HCT116 (cell line): Measurements from ENCODE around the gene HPS5. TPM values are rescaled to one million over a fixed set of nuclear protein-coding genes. Genes with fewer than 3 reads are reported as not detected.

Experiments
- ATAC-seq: fragments of 200-7000 bp; cut with Tn5 transposase; 2 replicates; pipeline ENCODE4 v1.9.1; 2020; ENCODE audit warnings: mild to moderate bottlenecking, moderate library complexity
- BruUV-seq: library from RNA; stranded (reverse); fragments of 400-500 nt; replicated peaks from 2 replicates; lab custom pipeline; 2021; lab: Mats Ljungman, UMichigan
- CTCF ChIA-PET: fragments of 300-600 bp; sonication (Branson Sonifier 250); formaldehyde crosslinking; loops from one replicate; lab custom pipeline; 2021; ENCODE audit warnings: antibody characterized with exemption; lab: Charles Lee
- POLR2A ChIA-PET: fragments of 300-600, 350-600 bp; sonication (Branson Sonifier 250); formaldehyde crosslinking; loops from one replicate; lab custom pipeline; 2021; ENCODE audit warnings: antibody characterized with exemption; lab: Charles Lee
- RAD21 ChIA-PET, 2 experiments: fragments of 300-600 bp; sonication (Branson Sonifier 250); formaldehyde crosslinking; loops; one replicate each; lab custom pipeline; 2023; ENCODE audit warnings: low total read pairs in 2 of 2; ENCODE audit not compliant: uncharacterized antibody in 2 of 2, unreplicated experiment in 2 of 2, low non-redundant PET in 1 of 2; lab: Charles Lee
- DNase-seq: peaks from one replicate; pipeline ENCODE4 v3.0.0-alpha.2; 2010; ENCODE audit warnings: low read depth, low spot score
- H2AFZ ChIP-seq: fragments of 200-600 bp; shearing (Covaris generic), sonication (generic); 2 replicates; pipeline ENCODE4 v1.6.1; 2017; ENCODE audit warnings: low read depth, mixed run types, mixed read lengths, antibody characterized with exemption, low read length; ENCODE audit not compliant: poor library complexity, severe bottlenecking
- H3K27ac ChIP-seq: 2 replicates; pipeline ENCODE4 v1.5.1; 2012; ENCODE audit warnings: low read depth, low read length
- H3K27me3 ChIP-seq: fragments of 200-600 bp; sonication (generic); 2 replicates; pipeline ENCODE4 v1.6.1; 2016; ENCODE audit warnings: mixed run types, low read length, mixed read lengths; ENCODE audit not compliant: insufficient read depth
- H3K36me3 ChIP-seq, 2 experiments: fragments of 200-500 bp in 1 of 2; fragments of 200-600 bp in 1 of 2; sonication (Bioruptor generic) in 1 of 2; sonication (generic) in 1 of 2; 2 replicates each; pipeline versions ENCODE4 v1.5.1 to v1.6.1; 2014 to 2016; ENCODE audit warnings: low read length in 2 of 2, inconsistent platforms in 1 of 2, mixed read lengths in 1 of 2, mixed run types in 1 of 2; ENCODE audit not compliant: insufficient read depth in 2 of 2, control insufficient read depth in 1 of 2
- H3K4me1 ChIP-seq, 2 experiments: fragments of 200-600 bp in 1 of 2; sonication (generic) in 1 of 2; 2 replicates each; pipeline versions ENCODE4 v1.5.1 to v1.6.1; 2012 to 2017; ENCODE audit warnings: low read length in 2 of 2, inconsistent platforms in 1 of 2, mild to moderate bottlenecking in 1 of 2, mixed read lengths in 1 of 2, mixed run types in 1 of 2, moderate library complexity in 1 of 2; ENCODE audit not compliant: insufficient read depth in 2 of 2, control insufficient read depth in 1 of 2
- H3K4me2 ChIP-seq: fragments of 200-600 bp; sonication (generic); 2 replicates; pipeline ENCODE4 v1.6.1; 2017; ENCODE audit warnings: mixed run types, low read length, mixed read lengths
- H3K4me3 ChIP-seq, 2 experiments: fragments of 200-600 bp in 1 of 2; sonication (generic) in 1 of 2; replicated peaks in 1 of 2; 2 replicates each; pipeline ENCODE4 v1.5.1; 2011 to 2016; ENCODE audit warnings: low read length in 2 of 2, control low read depth in 1 of 2, low read depth in 1 of 2, mild to moderate bottlenecking in 1 of 2, mixed read lengths in 1 of 2, mixed run types in 1 of 2
- H3K79me2 ChIP-seq: fragments of 200-600 bp; sonication (generic); 2 replicates; pipeline ENCODE4 v1.6.1; 2017; ENCODE audit warnings: mild to moderate bottlenecking, mixed run types, low read length, moderate library complexity, mixed read lengths; ENCODE audit not compliant: insufficient read depth
- H3K9ac ChIP-seq: fragments of 200-600 bp; sonication (generic); 2 replicates; pipeline ENCODE4 v1.6.1; 2016; ENCODE audit warnings: low read length, mixed read lengths
- H3K9me2 ChIP-seq: fragments of 200-600 bp; sonication (generic), shearing (Covaris generic); 2 replicates; pipeline ENCODE4 v1.6.1; 2017; ENCODE audit warnings: mixed run types, mild to moderate bottlenecking, moderate library complexity; ENCODE audit not compliant: insufficient read depth
- H3K9me3 ChIP-seq, 2 experiments: fragments of 200-500 bp in 1 of 2; fragments of 200-600 bp in 1 of 2; sonication (Bioruptor generic) in 1 of 2; sonication (generic) in 1 of 2; 2 replicates each; pipeline ENCODE4 v1.6.1; 2014 to 2017; ENCODE audit warnings: low read length in 2 of 2, mixed read lengths in 2 of 2, inconsistent platforms in 1 of 2, low read depth in 1 of 2, mild to moderate bottlenecking in 1 of 2, mixed run types in 1 of 2, moderate library complexity in 1 of 2; ENCODE audit not compliant: control insufficient read depth in 1 of 2, insufficient read depth in 1 of 2
- H4K20me1 ChIP-seq: fragments of 200-600 bp; sonication (generic), shearing (Covaris generic); 2 replicates; pipeline ENCODE4 v1.6.1; 2017; ENCODE audit warnings: mixed run types, mild to moderate bottlenecking, moderate library complexity; ENCODE audit not compliant: insufficient read depth
- FOSL1 ChIP-seq: IDR thresholded peaks from 2 replicates; pipeline ENCODE4 v1.6.1; 2012; ENCODE audit warnings: low read depth
- POLR2A ChIP-seq: IDR thresholded peaks from 2 replicates; pipeline ENCODE4 v1.7.0; 2011; ENCODE audit warnings: borderline replicate concordance; ENCODE audit not compliant: insufficient read depth, insufficient read length; ENCODE audit errors: extremely low read depth
- SP1 ChIP-seq: IDR thresholded peaks from 2 replicates; pipeline ENCODE4 v1.6.1; 2012; ENCODE audit warnings: low read depth
- YY1 ChIP-seq: IDR thresholded peaks from 2 replicates; pipeline ENCODE4 v1.6.1; 2011; ENCODE audit warnings: low read length, low read depth, moderate library complexity, mild to moderate bottlenecking; ENCODE audit not compliant: insufficient replicate concordance; ENCODE audit errors: extremely low read depth
- ZNF274 ChIP-seq: fragments of 200-500 bp; sonication (Bioruptor generic); IDR thresholded peaks from 2 replicates; pipeline ENCODE4 v1.6.1; 2014; ENCODE audit warnings: mild to moderate bottlenecking, low read depth, low read length, inconsistent platforms
- intact Hi-C: fragments of 100-400 bp; cut with micrococcal nuclease; formaldehyde crosslinking; loops from 2 replicates; pipeline ENCODE4 v1.10.0; 2022
- total RNA-seq: library from RNA; stranded (reverse); gene quantifications from one replicate; pipeline ENCODE4 v1.2.1, GENCODE V29; 2021; ENCODE audit not compliant: unreplicated experiment
- TF ChIP-seq, protein P1 (sequence below), 3 experiments: fragments of 200-600 bp in 1 of 3; sonication (generic) in 1 of 3; IDR thresholded peaks in 2 of 3; conservative IDR thresholded peaks in 1 of 3; 2 replicates each; pipeline ENCODE4 v1.5.1; 2012 to 2017; ENCODE audit warnings: low read depth in 2 of 3, low read length in 2 of 3, antibody characterized with exemption in 1 of 3, borderline replicate concordance in 1 of 3, control low read depth in 1 of 3, mild to moderate bottlenecking in 1 of 3, mixed read lengths in 1 of 3, mixed run types in 1 of 3, moderate library complexity in 1 of 3; ENCODE audit not compliant: insufficient read depth in 1 of 3

HPS5 gene
- total RNA-seq, 1 experiment from 2014 or later = 19.6 TPM

DNA sequence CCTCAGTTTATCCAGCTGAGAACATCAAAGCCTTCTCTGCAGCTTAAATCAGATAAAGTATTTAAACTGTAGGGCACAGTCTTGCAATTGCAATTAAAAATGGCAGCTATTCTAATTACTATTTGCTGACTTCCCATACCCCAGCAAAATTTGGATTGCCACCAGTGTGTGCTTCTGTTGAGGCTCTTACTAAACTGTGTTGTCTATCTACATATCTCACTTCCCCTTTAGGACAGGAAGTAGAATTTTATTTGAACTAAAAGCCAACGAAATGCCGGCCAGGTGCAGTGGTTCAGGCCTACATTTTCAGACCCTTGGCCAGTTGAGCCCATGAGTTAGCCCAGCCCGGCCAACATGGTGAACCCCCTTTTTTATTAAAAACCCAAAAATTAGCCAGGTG is 92.4 kb downstream of the HPS5 start:
- Histone ChIP-seq H4K20me1 (no peaks in the 10 kb centered on the region), H3K9me2 (no peaks in the 10 kb centered on the region), H3K36me3 (no peaks in the 10 kb centered on the region), H3K9ac (no peak overlapping the region), H3K4me1 (no peaks in the 10 kb centered on the region), H2AFZ (no peak overlapping the region), H3K4me2 (no peak overlapping the region), H3K79me2 (no peaks in the 10 kb centered on the region), H3K9me3 (no peaks in the 10 kb centered on the region), H3K4me3 (no peak overlapping the region), H3K27me3 (no peaks in the 10 kb centered on the region), H3K27ac (no peak overlapping the region)
- intact Hi-C loops = no loop called here
- ATAC-seq = no peak
- no TSS peak for BruUV-seq
- RAD21 ChIA-PET = no interaction called here
- CTCF ChIA-PET = interaction anchor here (2.2 kb wide), 1 partner anchor 14 kb away, joined by 8 read pairs; no protein-coding TSS in a partner anchor
- POLR2A ChIA-PET = no interaction called here
- TF ChIP-seq POLR2A = no peak
- TF ChIP-seq, protein P1, sequence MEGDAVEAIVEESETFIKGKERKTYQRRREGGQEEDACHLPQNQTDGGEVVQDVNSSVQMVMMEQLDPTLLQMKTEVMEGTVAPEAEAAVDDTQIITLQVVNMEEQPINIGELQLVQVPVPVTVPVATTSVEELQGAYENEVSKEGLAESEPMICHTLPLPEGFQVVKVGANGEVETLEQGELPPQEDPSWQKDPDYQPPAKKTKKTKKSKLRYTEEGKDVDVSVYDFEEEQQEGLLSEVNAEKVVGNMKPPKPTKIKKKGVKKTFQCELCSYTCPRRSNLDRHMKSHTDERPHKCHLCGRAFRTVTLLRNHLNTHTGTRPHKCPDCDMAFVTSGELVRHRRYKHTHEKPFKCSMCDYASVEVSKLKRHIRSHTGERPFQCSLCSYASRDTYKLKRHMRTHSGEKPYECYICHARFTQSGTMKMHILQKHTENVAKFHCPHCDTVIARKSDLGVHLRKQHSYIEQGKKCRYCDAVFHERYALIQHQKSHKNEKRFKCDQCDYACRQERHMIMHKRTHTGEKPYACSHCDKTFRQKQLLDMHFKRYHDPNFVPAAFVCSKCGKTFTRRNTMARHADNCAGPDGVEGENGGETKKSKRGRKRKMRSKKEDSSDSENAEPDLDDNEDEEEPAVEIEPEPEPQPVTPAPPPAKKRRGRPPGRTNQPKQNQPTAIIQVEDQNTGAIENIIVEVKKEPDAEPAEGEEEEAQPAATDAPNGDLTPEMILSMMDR (IDR thresholded peaks at IDR 0.05 in 2 of 3, conservative IDR thresholded peaks at IDR 0.05 in 1 of 3; ENCODE audit: borderline replicate concordance in 1 of 3, insufficient read depth in 1 of 3, low read depth in 2 of 3, low read length in 2 of 3) = no peak
- no peak for TF ChIP-seq ZNF274
- no peak for TF ChIP-seq YY1
- TF ChIP-seq FOSL1 = no peak
- TF ChIP-seq SP1 = no peak
- DNase-seq = no peak

Other genes starting within 250 kb of the HPS5 start
- 41.2 TPM for gene SAAL1, start 216.1 kb downstream of the HPS5 start, total RNA-seq
- gene MRGPRX3, start 189.6 kb downstream of the HPS5 start, total RNA-seq = not detected
- not detected for gene MRGPRX4, start 149.3 kb downstream of the HPS5 start, total RNA-seq
- not detected for gene SAA4, start 85.3 kb downstream of the HPS5 start, total RNA-seq
- 5.2 TPM for gene SAA2, start 73.5 kb downstream of the HPS5 start, total RNA-seq
- gene SAA1, start 55.9 kb downstream of the HPS5 start, total RNA-seq = 8.6 TPM
- 37.3 TPM for gene GTF2H1, start 427 bp upstream of the HPS5 start, total RNA-seq
- 974 TPM for gene LDHA, start 72.4 kb upstream of the HPS5 start, total RNA-seq
- gene LDHC, start 90.2 kb upstream of the HPS5 start, total RNA-seq = not detected
- gene LDHAL6A, start 133.7 kb upstream of the HPS5 start, total RNA-seq = not detected
- gene TSG101, start 204.8 kb upstream of the HPS5 start, total RNA-seq = 61.9 TPM